HG03521 (cell line): ENCODE data around the gene FBXL12.
"Not testable (repeated sequence)": the region's sequence is repeated elsewhere in the genome, so short reads cannot be mapped to it uniquely, and the experiment has no call there.

Experiments used
- ATAC-seq: cut with Tn5 transposase; IDR thresholded peaks from one replicate; pipeline ENCODE4 v1.9.1; 2021; ENCODE audit warnings: mild to moderate bottlenecking, moderate library complexity; ENCODE audit not compliant: unreplicated experiment

The FBXL12 gene

GRCh38 chr19:9793071-9793591, 25.7 kb downstream of the FBXL12 start:
- ATAC-seq = no peak

- ATAC-seq = peak; percentile 40
Measured at GRCh38 chr19:9792206-9793070, 26.4 kb downstream of the FBXL12 start.

GRCh38 chr19:9791552-9792205, 27.2 kb downstream of the FBXL12 start:
- peak; percentile 26 for ATAC-seq

- ATAC-seq = not testable (repeated sequence)
Measured at GRCh38 chr19:9791073-9791367, 27.9 kb downstream of the FBXL12 start.

GRCh38 chr19:9789579-9789978, 29.3 kb downstream of the FBXL12 start:
- not testable (repeated sequence) for ATAC-seq

GRCh38 chr19:9789066-9789465, 29.8 kb downstream of the FBXL12 start:
- no peak for ATAC-seq

GRCh38 chr19:9788604-9789003, 30.3 kb downstream of the FBXL12 start:
- ATAC-seq = not testable (repeated sequence)

- no peak for ATAC-seq
Measured at GRCh38 chr19:9786819-9787218, 32.1 kb downstream of the FBXL12 start.

GRCh38 chr19:9786342-9786741, 32.5 kb downstream of the FBXL12 start:
- no peak for ATAC-seq

GRCh38 chr19:9785367-9786331, 33.2 kb downstream of the FBXL12 start:
- ATAC-seq = peak; percentile 70

- not testable (repeated sequence) for ATAC-seq
Measured at GRCh38 chr19:9784163-9784496, 34.7 kb downstream of the FBXL12 start.

- ATAC-seq = no peak
Measured at GRCh38 chr19:9782338-9782737, 36.5 kb downstream of the FBXL12 start.

GRCh38 chr19:9768175-9769112, 50.4 kb downstream of the FBXL12 start, which contains the start of gene ZNF846:
TSS of gene ZNF846 (minus strand) at chr19:9768738. CDS start at chr19:9764950, 3,788 bp downstream.
- peak; percentile 94 for ATAC-seq
